Fibroblast of pulmonary artery (primary cell): ENCODE results near the gene PHLPP1.
A peak's percentile ranks its signal among the peaks of the same experiment; 100 is the strongest.

ENCODE experiments used
- DNase-seq: peaks from one replicate; pipeline ENCODE4 v3.0.0-alpha.2; 2010; ENCODE audit warnings: low read depth
- H3K4me3 ChIP-seq: replicated peaks from 2 replicates; pipeline ENCODE4 v1.5.1; 2011; ENCODE audit warnings: low read depth, mild to moderate bottlenecking, control low read depth, low read length, moderate library complexity
- TF ChIP-seq, protein P1 (sequence below): IDR thresholded peaks from 2 replicates; pipeline ENCODE4 v1.5.1; 2011; ENCODE audit warnings: mild to moderate bottlenecking, control low read depth, low read length, inconsistent platforms; ENCODE audit errors: missing control alignments

PHLPP1 gene

DNA sequence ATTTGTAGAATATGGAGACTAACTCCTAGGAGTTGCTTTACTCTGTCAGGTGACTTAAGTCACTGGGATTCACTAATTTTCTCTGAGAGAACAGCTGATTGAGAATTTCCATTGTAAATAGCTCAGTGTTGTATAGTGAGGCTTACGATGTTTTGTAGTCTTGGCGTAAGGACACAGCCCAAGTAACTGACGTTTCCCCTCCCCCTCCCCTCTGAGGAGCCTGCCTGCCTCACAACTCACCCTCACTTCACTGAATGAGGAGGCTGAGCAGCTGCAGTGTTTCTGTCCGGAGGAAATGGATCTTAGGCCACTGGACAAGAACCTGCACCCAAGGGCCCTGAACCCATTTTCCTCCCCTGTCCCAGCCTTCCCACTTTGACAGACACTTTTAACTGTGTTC, 264.6 kb downstream of the PHLPP1 start:
- DNase-seq, result no peak
- no peak overlapping the region for H3K4me3 ChIP-seq
- TF ChIP-seq, protein P1, sequence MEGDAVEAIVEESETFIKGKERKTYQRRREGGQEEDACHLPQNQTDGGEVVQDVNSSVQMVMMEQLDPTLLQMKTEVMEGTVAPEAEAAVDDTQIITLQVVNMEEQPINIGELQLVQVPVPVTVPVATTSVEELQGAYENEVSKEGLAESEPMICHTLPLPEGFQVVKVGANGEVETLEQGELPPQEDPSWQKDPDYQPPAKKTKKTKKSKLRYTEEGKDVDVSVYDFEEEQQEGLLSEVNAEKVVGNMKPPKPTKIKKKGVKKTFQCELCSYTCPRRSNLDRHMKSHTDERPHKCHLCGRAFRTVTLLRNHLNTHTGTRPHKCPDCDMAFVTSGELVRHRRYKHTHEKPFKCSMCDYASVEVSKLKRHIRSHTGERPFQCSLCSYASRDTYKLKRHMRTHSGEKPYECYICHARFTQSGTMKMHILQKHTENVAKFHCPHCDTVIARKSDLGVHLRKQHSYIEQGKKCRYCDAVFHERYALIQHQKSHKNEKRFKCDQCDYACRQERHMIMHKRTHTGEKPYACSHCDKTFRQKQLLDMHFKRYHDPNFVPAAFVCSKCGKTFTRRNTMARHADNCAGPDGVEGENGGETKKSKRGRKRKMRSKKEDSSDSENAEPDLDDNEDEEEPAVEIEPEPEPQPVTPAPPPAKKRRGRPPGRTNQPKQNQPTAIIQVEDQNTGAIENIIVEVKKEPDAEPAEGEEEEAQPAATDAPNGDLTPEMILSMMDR, result no peak

DNA sequence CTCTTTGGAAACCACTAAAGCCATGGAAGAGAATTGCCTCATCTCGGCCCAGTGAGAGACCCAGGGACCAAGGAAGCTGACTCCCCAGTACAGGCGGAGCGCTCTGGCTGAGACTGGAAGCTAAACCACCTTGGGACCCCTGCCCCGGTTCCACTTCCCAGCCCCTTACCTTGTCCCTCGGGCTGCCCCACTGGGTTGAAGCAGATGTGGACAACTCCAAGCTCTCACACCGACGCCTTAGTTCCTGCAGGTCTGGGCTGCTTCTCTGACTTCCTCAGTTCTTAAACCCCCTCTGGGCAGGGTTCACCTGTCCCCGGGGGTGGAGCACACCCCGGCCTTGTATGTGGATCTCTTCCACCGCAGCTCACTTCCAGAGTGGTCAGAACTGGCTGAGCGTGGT, 266.2 kb downstream of the PHLPP1 start:
- TF ChIP-seq, protein P1, result no peak
- no peak for DNase-seq
- no peak overlapping the region for H3K4me3 ChIP-seq

DNA sequence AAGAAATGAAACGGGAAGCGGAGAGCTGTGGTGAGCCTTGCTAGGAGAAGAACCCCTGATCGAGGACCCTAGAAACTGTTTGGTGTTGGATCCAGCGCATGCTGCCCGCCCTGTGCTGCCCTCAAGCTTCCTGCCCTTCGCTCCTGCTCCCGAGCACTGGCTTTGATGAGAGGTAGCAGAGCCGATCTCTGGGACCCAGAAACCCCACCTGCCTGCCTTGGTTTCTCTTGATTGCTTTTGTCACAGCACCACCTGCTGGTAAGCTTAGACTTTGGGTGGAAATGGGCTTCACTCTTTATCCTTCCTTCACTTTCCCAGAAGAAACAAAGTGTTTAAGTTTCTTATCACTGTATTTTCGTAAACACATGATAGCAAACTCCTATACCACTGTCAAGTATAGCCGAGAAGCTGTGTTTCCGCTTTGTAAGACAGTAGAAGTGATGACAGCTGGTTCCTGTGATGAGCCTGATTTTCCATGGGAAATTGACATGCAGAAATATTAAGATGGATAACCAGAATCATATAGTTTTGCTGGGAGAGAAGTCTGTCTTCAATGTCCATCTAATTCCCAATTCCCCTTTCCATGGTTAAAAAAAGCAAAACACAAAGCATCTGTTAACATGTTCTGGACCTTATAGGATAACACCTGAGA, 267.4 kb downstream of the PHLPP1 start:
- peak overlapping the region; percentile 23 for H3K4me3 ChIP-seq
- DNase-seq, result peak; percentile 71
- TF ChIP-seq, protein P1, result peak; percentile 87

DNA sequence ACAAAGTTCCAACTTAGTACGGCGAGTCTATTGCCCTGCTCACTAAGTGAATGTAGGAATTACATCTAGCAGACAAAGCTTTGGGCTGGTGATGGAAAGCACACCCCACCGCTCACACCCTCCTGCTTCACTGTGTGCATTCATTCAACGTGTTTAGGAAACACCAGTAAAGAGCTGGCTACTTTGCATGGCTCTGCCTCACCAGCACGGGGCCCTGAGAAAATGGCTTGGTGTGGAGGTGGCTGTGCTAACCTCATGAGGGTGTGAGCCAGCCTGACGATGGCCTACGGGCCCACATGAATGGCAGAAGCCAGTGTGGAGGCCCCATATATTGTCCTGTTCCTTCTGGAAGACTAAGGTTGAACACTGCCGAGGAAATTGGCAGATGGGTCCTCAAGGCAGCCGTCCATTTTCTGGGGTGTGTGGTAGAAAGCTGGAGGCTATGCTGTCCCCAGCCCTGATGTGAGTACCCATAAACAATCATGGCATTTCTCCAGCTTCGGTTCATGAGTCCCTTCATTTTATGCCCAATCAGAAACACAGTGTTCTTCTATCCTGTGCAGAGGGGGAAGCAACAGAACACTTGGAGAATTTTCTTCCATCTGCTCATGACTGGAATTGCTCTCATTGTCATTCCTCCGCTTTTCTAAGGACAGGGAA, 269.4 kb downstream of the PHLPP1 start:
- H3K4me3 ChIP-seq, result no peak overlapping the region
- TF ChIP-seq, protein P1, result no peak
- DNase-seq, result no peak

DNA sequence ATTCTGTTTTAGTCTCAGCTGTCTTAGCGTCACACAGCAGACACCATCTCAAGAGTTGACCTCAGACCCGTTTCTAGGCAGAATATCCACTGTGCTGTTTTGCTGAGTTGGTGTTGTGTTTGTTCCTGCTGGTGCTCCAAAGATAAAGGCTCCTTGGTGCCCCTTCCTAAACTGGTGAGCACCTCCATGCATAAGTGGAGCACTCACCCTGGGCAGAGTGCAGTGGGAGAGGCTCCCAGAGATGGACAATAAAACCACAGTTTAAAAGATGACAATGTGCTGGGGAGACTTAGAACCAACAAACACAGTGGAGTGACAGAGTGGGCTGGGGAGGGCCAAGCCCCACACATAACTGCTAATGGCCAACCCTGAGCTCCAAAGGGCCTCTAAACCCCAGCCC, 271.1 kb downstream of the PHLPP1 start:
- DNase-seq, result no peak
- TF ChIP-seq, protein P1, result no peak
- no peak overlapping the region for H3K4me3 ChIP-seq

DNA sequence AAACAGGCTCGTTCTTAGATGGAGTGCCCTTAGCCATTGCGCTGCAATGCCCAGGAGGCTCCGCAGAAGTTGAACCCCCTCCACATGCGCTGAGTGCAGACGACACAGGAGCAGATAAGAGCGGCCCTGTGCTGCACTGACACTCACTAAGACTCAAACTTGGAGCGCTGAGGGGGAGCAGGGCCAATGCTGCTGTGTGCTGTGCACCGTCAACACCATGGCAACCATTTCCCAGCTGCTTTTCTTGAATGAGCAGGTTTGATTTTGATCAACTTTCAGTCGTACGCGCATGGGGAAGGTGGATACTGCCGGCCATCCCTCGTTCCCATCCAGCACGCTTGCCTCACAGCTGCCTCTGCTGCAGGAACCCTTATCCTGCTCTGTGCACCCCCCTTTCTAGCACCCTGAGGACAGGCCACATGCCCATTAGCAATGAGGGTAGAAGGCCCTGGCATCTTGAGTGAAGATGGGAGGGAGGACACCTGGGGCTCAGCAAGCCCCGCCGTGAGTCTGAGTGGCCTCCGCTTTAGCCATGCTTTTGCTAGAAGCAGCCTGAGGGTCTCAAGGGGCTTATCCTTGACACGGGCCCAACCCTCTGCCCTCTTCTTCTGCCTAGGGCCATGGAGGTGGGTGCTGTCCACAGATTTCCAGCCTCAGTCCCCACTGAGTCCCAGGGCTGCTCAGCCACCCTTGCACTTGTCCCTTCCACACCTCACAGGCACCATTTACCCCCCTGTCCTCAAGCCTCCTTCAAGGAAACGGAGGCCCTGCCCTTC, 271.9 kb downstream of the PHLPP1 start:
- TF ChIP-seq, protein P1, result no peak
- DNase-seq, result no peak
- no peak overlapping the region for H3K4me3 ChIP-seq
